Thoracic aorta endothelial cell (primary cell): ENCODE measurements around the gene JAK3. TPM values are rescaled to one million over a fixed set of nuclear protein-coding genes. Genes with fewer than 3 reads are reported as not detected.

Source experiments
- small RNA-seq: library from RNA; depleted of rRNA; stranded (forward); fragments of <200 nt; gene quantifications from one replicate; pipeline ENCODE3, GENCODE V24; 2012
- total RNA-seq: library from RNA; depleted of rRNA; stranded (reverse); fragments of >200 nt; gene quantifications from 2 replicates; pipeline ENCODE4 v1.2.3, GENCODE V29; 2012

JAK3 gene
- total RNA-seq: 1.7 and 1.9 TPM in 2 replicates

DNA sequence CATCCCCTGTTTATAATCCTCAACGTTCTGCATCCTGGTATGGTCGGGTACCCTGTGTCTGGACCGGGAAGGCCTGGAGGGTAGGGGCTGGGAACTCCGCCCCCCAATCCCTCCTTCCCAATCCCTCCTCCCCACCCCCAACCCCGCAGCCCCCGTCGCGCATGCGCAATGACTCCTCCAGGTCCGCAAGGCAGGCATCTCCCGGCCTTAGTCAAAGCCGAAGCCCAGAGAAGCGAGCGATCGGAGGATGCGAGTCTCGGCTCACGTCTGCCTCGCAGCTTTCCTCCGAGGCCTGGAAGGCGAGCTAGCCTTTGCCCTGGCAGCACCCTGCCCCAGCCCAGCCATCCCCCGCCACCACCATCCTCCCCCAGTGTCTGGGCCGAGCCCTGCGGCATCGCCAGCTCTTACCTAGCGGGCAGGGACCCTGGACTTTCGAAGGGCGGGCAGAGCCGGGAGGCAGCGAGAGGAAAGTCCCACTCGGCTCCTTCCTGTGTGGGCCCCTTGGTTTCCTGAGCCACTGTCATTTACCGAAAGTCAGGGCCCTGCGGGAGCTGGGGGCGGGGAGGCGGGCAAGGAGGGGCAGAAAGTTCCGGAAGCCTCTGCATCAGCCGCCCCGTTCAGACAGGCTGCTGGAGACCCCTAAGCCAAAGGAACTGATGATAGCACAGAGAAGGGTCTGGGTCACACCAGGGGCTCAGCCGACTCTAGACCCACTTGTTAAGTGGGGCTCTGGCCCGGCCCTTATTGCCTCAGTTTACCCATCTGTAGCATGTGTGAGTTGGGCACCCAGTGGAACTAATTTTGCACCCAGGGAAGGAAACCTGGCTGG lies at the start of gene JAK3:
Gene JAK3 (minus strand): TSS at position 445 of the 829 bp plus-strand sequence. CDS start 3,565 bp downstream, outside the sequence.

DNA sequence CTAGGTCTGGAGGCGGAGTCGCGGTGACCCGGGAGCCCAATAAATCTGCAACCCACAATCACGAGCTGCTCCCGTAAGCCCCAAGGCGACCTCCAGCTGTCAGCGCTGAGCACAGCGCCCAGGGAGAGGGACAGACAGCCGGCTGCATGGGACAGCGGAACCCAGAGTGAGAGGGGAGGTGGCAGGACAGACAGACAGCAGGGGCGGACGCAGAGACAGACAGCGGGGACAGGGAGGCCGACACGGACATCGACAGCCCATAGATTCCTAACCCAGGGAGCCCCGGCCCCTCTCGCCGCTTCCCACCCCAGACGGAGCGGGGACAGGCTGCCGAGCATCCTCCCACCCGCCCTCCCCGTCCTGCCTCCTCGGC lies 24.1 kb upstream of the JAK3 start, which contains the start of gene SLC5A5:
Gene SLC5A5 (plus strand): TSS at position 68 of the 373 bp plus-strand sequence. CDS start 375 bp downstream, outside the sequence.

DNA sequence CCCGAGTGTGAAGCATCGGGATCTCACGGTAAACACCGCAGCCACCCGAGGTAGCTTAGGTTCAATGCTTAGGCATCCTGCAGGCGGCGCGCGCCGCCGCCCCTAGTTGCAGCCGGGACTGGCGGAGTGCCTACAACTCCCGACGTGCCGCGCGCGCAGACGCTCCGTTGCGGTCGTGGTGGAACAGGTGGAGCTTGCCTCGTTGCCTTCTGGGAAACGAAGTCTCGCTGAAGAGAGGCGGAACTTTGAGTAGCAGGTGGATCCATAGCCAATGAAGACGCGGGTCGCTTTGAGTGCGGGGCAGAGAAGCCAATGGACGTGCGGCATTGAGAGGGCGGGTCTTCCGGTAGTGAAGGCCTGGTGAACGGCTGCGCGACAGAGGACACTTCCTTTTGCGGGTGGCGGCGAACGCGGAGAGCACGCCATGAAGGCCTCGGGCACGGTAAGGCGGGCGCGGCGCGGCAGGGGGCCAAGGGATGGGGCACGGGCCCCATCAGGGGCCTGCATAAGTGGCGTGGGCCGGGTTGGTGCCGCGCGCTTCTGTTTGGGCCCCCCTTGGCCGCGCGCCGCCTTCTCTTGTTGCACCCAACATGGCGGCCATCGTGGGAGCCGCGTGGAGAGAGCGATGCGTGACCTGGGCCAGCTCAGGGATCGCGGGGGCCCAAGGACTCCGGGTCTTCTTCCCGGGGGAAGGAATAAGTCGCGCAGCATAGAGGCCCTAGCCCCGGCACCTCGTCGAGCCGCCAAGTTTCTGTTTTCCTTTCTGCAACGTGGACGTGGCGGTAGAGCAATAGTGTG lies 11.9 kb upstream of the JAK3 start, which contains the start of gene RPL18A:
Gene RPL18A (plus strand): TSS at position 378 of the 798 bp plus-strand sequence. CDS start 47 bp downstream, at position 425.

DNA sequence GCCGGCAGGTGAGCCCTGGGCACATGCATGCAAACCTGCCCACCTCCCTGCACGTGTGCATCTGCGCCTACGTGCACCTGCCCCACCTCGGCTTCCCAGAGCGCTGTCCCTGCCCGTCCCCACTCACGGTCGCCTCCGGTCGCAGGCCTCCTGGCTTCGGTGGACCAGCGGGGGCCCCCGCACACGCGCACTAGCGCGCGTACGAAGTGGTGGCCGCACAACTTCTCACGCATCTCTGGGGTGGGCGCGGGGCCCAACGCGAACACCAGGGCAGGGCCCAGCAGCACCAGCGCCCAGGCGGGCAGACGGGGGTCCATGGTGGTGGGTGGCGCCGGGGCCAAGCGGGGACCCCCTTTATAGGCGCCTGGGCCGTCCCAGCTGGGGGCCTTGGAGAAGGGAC lies 26.6 kb downstream of the JAK3 start, which contains the start of gene INSL3:
Gene INSL3 (minus strand): TSS at position 330 of the 400 bp plus-strand sequence. CDS start 13 bp downstream, at position 317.

DNA sequence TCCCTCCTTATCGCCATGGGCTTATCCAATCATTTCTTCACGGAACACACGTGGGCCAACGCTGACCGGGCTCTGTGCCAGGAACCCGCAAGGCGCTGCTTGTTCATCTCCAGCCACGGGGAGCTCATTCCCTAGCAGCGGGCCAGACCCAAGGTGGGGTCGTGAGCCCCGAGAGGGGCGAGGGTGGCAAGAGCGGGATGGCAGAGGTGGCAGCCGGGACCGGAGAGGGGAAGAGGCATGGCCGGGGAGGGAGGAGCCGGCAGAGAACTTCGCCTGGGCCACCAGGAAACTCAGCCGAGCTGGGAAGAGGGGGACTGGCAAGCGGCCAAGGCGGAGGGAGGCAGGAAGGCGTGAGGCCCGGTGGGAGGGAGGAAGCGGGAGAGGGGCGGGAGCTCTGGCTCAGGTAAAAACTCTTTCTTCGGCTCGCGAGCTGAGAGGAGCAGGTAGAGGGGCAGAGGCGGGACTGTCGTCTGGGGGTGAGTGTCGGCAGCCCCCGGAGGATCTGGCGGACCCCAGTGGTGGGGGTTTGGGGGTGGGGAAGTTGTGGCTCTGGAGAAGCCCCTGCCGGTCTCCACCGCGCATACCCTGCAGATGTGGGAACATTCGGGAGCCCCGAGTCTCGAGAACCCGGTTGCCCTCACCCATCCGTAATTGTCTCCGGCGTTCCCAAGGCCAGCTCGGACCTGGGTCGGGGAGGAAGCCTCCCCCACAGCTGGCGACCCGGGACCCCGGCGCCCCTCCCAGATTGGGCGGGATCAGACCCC lies 52.9 kb downstream of the JAK3 start, which contains the start of gene B3GNT3:
Gene B3GNT3 (plus strand): TSS at position 408 of the 764 bp plus-strand sequence. CDS start 12,670 bp downstream, outside the sequence.

Small RNA genes within 50 kb of the gene (small RNA-seq; reads per million reads assigned to genes)
- not detected for gene SNORA68

Other genes starting within 250 kb of the JAK3 start
- gene UNC13A, start 159.6 kb downstream of the JAK3 start, total RNA-seq: under 0.01 TPM in 2 replicates
- 38.8 and 44.8 TPM in 2 replicates for gene MAP1S, start 128.5 kb downstream of the JAK3 start, total RNA-seq
- 0.93 and 1.7 TPM in 2 replicates for gene FCHO1, start 96.5 kb downstream of the JAK3 start, total RNA-seq
- not detected in 2 replicates for gene B3GNT3, start 52.8 kb downstream of the JAK3 start, total RNA-seq
- gene INSL3, start 26.5 kb downstream of the JAK3 start, total RNA-seq: not detected in 2 replicates
- gene RPL18A, start 11.9 kb upstream of the JAK3 start, total RNA-seq: 1,273 and 1,499 TPM in 2 replicates
- not detected in 2 replicates for gene SLC5A5, start 24.0 kb upstream of the JAK3 start, total RNA-seq
- 41.5 and 48.0 TPM in 2 replicates for gene CCDC124, start 85.0 kb upstream of the JAK3 start, total RNA-seq
- gene KCNN1, start 119.1 kb upstream of the JAK3 start, total RNA-seq: 0.27 TPM in 1 of 2 replicates, not detected in the other
- 7.4 and 8.8 TPM in 2 replicates for gene ARRDC2, start 160.2 kb upstream of the JAK3 start, total RNA-seq
- not detected in 2 replicates for gene IL12RB1, start 239.0 kb upstream of the JAK3 start, total RNA-seq
- gene MAST3, start 249.8 kb upstream of the JAK3 start, total RNA-seq: 1.2 and 1.4 TPM in 2 replicates